ENCODE data around the gene NIF3L1. TPM values are rescaled to one million over a fixed set of nuclear protein-coding genes. Genes with fewer than 3 reads are reported as not detected.

Gene NIF3L1
- total and polyA plus RNA-seq, 10 of the 15 experiments (the other 5 are each of a cell fraction or from before 2014, with no cell fraction given) = 27.6 to 95.9 (median 53.8) TPM

- no peak for FAIRE-seq
- no peak for TF ChIP-seq ZNF24 (IDR thresholded peaks at IDR 0.05)
- TF ChIP-seq, protein P1, sequence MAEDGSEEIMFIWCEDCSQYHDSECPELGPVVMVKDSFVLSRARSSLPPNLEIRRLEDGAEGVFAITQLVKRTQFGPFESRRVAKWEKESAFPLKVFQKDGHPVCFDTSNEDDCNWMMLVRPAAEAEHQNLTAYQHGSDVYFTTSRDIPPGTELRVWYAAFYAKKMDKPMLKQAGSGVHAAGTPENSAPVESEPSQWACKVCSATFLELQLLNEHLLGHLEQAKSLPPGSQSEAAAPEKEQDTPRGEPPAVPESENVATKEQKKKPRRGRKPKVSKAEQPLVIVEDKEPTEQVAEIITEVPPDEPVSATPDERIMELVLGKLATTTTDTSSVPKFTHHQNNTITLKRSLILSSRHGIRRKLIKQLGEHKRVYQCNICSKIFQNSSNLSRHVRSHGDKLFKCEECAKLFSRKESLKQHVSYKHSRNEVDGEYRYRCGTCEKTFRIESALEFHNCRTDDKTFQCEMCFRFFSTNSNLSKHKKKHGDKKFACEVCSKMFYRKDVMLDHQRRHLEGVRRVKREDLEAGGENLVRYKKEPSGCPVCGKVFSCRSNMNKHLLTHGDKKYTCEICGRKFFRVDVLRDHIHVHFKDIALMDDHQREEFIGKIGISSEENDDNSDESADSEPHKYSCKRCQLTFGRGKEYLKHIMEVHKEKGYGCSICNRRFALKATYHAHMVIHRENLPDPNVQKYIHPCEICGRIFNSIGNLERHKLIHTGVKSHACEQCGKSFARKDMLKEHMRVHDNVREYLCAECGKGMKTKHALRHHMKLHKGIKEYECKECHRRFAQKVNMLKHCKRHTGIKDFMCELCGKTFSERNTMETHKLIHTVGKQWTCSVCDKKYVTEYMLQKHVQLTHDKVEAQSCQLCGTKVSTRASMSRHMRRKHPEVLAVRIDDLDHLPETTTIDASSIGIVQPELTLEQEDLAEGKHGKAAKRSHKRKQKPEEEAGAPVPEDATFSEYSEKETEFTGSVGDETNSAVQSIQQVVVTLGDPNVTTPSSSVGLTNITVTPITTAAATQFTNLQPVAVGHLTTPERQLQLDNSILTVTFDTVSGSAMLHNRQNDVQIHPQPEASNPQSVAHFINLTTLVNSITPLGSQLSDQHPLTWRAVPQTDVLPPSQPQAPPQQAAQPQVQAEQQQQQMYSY (CRISPR knock-in tag; IDR thresholded peaks at IDR 0.05) = no peak
- TF ChIP-seq CEBPB (IDR thresholded peaks at IDR 0.05; ENCODE audit: borderline replicate concordance in 1 of 2, low read depth in 2 of 2, low read length in 2 of 2) = no peak
- no peak for TF ChIP-seq NFYA (IDR thresholded peaks at IDR 0.05; ENCODE audit: borderline replicate concordance, low read depth, low read length)
- no peak for TF ChIP-seq SP1 (IDR thresholded peaks at IDR 0.05; ENCODE audit: low read depth, low read length)
- TF ChIP-seq, protein P2, sequence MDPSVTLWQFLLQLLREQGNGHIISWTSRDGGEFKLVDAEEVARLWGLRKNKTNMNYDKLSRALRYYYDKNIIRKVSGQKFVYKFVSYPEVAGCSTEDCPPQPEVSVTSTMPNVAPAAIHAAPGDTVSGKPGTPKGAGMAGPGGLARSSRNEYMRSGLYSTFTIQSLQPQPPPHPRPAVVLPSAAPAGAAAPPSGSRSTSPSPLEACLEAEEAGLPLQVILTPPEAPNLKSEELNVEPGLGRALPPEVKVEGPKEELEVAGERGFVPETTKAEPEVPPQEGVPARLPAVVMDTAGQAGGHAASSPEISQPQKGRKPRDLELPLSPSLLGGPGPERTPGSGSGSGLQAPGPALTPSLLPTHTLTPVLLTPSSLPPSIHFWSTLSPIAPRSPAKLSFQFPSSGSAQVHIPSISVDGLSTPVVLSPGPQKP (IDR thresholded peaks at IDR 0.05; ENCODE audit: low read depth, low read length) = no peak
- TF ChIP-seq NR2C2 (IDR thresholded peaks at IDR 0.05; ENCODE audit: borderline replicate concordance, control insufficient read depth, insufficient read length, low read depth) = no peak
- TF ChIP-seq STAT3 (IDR thresholded peaks at IDR 0.05; ENCODE audit: low read depth, low read length) = no peak
- no peak for TF ChIP-seq IKZF2 (IDR thresholded peaks at IDR 0.05)
- TF ChIP-seq MTA2 (IDR thresholded peaks at IDR 0.05; ENCODE audit: low read depth) = no peak
- no peak for TF ChIP-seq GATAD2B (conservative IDR thresholded peaks at IDR 0.05; ENCODE audit: low read depth)
- no peak for TF ChIP-seq E2F4 (IDR thresholded peaks at IDR 0.05; ENCODE audit: low read depth, low read length)
- TF ChIP-seq, protein P3, sequence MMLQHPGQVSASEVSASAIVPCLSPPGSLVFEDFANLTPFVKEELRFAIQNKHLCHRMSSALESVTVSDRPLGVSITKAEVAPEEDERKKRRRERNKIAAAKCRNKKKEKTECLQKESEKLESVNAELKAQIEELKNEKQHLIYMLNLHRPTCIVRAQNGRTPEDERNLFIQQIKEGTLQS (IDR thresholded peaks at IDR 0.05; ENCODE audit: borderline replicate concordance, extremely low read depth, low read depth, low read length) = no peak
- no peak for TF ChIP-seq ZNF207 (IDR thresholded peaks at IDR 0.05; ENCODE audit: borderline replicate concordance)
- no peak for TF ChIP-seq BCL11A (IDR thresholded peaks at IDR 0.05; ENCODE audit: low read depth, low read length)
- no peak for TF ChIP-seq HDAC6 (IDR thresholded peaks at IDR 0.05; ENCODE audit: unreplicated experiment)
- TF ChIP-seq RELB (IDR thresholded peaks at IDR 0.05; ENCODE audit: low read depth) = no peak
Observed at GRCh38 chr2:200852605-200853004, 36.6 kb upstream of the NIF3L1 start.

More at GRCh38 chr2:200852605-200853004, 36.6 kb upstream of the NIF3L1 start:
- Histone ChIP-seq H4K20me1 (ENCODE audit: control insufficient read depth, insufficient read depth) (no peaks in the 10 kb centered on the region), H3K4me1 (ENCODE audit: control insufficient read depth, insufficient read depth, low read length) (no peaks in the 10 kb centered on the region), H3K4me3 (no peak overlapping the region), H3K27ac (ENCODE audit: control insufficient read depth, insufficient read depth) (no peak overlapping the region), H3K36me3 (ENCODE audit: control insufficient read depth in 2 of 2, insufficient read depth in 2 of 2, low read length in 1 of 2) (peaks cover 16 to 45% of the 10 kb centered on the region in 2 experiments), H3K9ac (ENCODE audit: control insufficient read depth, insufficient read depth, low read length) (no peak overlapping the region), H2AFZ (ENCODE audit: control insufficient read depth, low read depth, low read length) (no peak overlapping the region), H3K9me3 (replicated peaks; ENCODE audit: control insufficient read depth, insufficient read depth, low read length) (no peaks in the 10 kb centered on the region), H3K4me2 (ENCODE audit: control insufficient read depth, insufficient read depth) (no peak overlapping the region), H3K79me2 (ENCODE audit: control insufficient read depth, insufficient read depth, low read length) (peaks cover 9% of the 10 kb centered on the region), H3K27me3 (replicated peaks in 1 of 2; ENCODE audit: control insufficient read depth in 2 of 2, insufficient read depth in 2 of 2, low read length in 1 of 2) (no peaks in the 10 kb centered on the region)
- no peak for DNase-seq (ENCODE audit: low read depth, low spot score)
- SMC1A ChIA-PET (ENCODE audit: uncharacterized antibody, unreplicated experiment) = interaction anchor here (0.9 to 1.0 kb wide), 3 partner anchors 9 to 24 kb away, joined by 3 to 4 read pairs (median 3); partner anchors contain the start of gene CLK1
- intact Hi-C loops (cut with micrococcal nuclease; ENCODE audit: unreplicated experiment) (no loop called here), in situ Hi-C loops (cut with MboI) (no loop called here)
- no TSS peak for BruUV-seq (replicated peaks)
- RAD21 ChIA-PET (ENCODE audit: unreplicated experiment) = no interaction called here
- CTCF ChIA-PET = interaction anchor here (1.0 to 1.1 kb wide), 2 partner anchors 139 to 141 kb away, joined by 3 read pairs; no protein-coding TSS in a partner anchor
- WGBS (ENCODE audit: insufficient coverage, insufficient replicate concordance, low lambda C conversion rate, missing lambda C conversion rate) = 93% methylated on average over 2 of the region's 2 CpGs
- ATAC-seq = no peak
- POLR2A ChIA-PET = interaction anchor here (1.1 to 1.4 kb wide), 2 partner anchors 12 to 39 kb away, joined by 4 to 6 read pairs; partner anchors contain the start of gene CLK1
